ENCODE measurements around the gene SGPP2.

Gene SGPP2

DNA sequence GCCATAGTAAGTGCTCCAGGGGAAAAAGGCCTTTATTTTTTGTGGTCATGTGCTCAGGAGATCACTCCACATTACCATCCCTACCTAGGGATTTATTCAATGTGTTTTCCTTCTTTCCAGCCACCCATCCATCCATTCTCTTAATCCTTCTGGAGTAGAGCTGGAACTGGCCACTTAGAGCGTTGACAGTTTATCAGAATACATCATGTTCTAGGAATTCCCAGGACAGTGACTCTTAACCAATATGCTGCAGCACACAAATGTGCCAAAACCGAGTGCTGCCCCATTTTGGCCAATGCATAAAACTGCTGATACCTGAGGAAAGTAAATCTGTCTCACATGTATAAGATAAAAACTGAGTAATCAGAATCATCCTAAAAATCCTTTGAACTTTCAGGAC lies 167.8 kb downstream of the SGPP2 start:
- DNase-seq: no peak

DNA sequence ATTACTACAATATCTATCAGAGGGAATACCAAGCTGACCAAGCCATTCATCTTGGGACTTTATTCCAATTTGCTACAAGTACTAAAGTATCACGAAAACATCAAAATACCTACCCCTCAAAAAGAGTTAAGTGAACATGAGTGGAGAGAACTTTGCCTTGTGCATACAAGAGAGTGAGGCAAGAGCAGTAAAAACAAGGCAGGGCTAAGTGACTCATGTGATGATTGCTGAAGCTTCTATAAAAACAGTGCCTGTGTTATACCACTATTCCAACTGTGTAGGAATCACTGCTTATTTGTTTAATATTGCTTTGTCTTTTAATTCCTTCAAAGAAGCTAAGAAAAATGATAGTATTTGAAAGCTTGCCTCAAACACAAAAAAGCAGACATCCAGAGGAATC lies 170.3 kb downstream of the SGPP2 start:
- no peak for DNase-seq

DNA sequence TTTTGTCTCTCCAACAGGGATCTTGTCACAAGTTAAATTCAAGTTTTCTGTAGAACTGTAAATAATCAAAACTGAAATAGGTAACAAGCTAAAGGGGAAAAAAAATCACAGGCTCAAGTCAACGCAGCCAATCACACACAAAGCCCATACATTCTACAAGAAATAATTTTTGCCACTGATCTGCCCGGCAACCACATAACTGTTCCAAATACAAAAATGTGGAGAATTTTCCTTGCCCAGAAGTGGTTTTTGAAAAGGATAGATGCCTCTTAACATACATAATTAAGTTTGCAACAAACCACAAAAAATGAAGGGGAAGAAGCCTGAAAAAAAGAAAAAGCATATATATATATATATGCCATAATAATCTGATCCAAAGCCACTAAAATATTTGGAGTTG lies 171.2 kb downstream of the SGPP2 start:
- no peak for DNase-seq

DNA sequence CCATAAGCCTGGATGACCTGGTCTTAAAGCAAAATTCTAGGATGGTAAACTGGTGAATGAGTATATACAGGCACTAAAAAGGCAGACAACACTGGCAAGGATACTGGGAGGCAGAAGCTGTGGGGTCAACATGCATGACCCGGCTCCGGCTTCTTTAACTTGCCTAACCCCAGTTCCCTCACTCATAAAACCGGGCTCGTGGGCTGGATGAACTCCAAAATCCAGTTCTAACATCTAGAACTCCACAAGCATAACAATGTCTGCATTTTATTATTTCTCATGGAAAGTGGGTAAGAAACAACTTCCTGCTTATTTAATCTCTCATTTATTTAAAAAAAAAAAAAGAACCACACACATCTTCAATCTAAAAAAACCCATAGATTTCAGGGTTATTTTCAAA lies 174.3 kb downstream of the SGPP2 start:
- no peak for DNase-seq

DNA sequence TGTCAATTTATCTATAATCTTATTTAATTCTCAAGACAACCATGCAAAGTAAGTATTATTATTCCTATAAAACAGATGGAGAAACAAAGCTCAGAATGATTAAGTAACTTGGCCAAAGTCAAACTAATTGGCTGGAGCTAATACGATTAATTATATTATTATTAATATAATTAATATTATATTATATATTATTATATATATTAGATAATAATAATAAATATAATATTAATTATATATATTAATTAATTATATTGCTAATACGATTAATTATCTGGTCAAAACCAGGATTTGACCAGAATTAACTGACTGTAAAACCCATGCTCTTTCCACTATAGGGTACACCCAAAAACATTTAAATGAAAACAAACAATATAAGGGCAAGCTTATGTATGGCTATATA lies 179.2 kb downstream of the SGPP2 start:
- no peak for DNase-seq

DNA sequence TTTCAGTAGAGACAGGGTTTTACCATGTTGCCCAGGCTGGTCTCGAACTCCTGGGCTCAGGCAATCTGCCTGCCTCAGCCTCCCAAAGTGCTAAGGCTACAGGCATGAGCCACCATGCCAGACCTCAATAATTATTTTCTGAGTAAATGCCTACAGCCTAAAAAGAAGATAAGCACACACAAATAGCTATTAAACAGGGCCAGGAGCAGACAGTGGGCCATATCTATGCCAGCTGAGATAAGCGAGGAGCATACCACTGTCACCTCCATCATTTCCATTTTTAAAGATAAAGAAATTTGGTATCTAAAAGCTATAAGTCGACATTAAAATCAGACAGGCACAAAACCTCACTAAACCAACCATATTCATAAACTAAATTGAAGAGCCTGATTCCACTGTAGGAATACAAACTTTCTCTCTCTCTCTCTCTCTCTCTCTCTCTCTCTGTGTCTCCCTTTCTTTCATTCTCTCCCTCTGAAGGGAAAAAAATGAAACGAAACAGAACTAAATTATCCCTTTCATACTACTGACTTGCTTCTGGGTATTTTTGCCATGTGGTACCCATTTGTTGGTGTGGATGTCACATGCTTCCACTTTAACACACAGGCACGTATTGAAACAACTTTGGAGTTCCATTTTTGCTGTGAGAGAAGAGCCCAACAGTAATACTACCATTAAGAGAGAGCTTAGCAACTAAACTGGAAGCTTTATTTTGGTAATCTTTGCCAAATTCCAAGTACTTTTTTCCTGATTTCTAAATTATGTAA lies 180.6 kb downstream of the SGPP2 start:
- no peak for DNase-seq

DNA sequence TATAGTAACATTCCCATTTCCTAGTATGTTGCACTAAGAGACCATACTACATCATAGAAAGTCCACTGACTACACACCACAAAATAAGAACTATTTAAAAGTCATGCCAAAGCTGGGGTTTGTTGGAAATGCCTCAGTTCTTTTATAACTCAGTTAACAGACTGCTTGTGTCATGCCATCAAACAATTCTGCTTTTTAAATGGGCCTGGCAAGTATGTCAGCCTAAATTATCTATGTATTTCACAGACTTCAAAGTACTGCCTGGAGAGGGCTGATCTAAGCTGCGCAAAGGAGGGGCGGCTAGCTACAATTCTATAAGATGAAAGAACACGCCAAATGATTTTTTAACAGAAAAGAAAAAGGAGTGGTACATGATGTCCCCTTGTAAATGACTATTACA lies 182.0 kb downstream of the SGPP2 start:
- no peak for DNase-seq

DNA sequence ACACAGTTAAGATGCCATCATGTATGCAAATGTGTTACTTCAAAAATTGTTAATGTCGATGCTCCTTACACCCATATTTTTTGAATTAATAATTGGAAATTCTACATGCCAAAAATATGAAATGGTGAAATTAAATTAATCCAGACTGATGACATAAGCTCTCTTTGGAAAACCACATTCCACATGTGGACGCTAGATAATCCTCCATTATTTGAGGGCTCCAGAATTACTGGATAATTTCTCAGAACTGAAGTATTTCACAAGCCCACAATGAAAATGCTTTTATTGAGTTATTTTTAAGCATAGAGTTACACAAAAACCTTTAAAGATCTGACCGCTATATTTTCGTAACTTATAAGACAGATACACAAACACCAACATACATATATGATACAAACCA lies 183.7 kb downstream of the SGPP2 start:
- DNase-seq: no peak

DNA sequence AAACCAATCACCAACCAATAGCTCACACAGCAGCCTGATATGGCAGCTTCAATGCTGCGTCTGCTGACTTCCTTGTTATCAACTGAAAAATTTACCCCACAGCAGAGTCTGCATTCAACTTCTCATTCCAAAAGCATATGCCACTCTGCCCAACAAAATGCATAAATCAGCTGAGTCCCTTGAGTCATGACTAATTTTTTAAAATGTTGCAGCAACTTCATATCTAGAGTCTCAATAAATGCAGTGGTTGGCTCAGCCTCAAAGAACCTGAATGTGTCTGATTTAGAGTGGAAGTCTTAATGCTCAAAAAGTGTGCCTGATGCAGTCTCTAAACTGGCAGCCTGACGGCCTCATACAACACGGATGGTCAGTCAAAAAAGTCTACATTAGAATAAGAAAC lies 185.0 kb downstream of the SGPP2 start:
- no peak for DNase-seq
